Measurements from ENCODE around the gene IL18BP.

Gene IL18BP

GRCh38 chr11:71997594-71997993 lies 1.1 kb upstream of the IL18BP start:
- DNase-seq, result no peak

GRCh38 chr11:71998061-71998460 lies 648 bp upstream of the IL18BP start:
- no peak for DNase-seq

DNA sequence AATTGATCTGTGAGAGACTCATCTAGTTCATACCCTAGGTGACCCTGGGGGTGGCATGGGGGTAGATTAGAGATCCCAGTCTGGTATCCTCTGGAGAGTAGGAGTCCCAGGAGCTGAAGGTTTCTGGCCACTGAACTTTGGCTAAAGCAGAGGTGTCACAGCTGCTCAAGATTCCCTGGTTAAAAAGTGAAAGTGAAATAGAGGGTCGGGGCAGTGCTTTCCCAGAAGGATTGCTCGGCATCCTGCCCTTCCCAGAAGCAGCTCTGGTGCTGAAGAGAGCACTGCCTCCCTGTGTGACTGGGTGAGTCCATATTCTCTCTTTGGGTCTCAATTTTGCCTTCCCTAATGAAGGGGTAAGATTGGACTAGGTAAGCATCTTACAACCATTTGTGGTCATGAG lies 653 bp downstream of the IL18BP start:
- DNase-seq, result no peak

GRCh38 chr11:71999798-72000197 lies 1.1 kb downstream of the IL18BP start:
- DNase-seq, result no peak

GRCh38 chr11:72000202-72000867 lies 1.6 kb downstream of the IL18BP start:
- no peak for DNase-seq

- DNase-seq, result no peak
Observed at GRCh38 chr11:72001285-72001684, 2.6 kb downstream of the IL18BP start.

- DNase-seq, result no peak
Observed at GRCh38 chr11:72001834-72002591, 3.3 kb downstream of the IL18BP start.

DNA sequence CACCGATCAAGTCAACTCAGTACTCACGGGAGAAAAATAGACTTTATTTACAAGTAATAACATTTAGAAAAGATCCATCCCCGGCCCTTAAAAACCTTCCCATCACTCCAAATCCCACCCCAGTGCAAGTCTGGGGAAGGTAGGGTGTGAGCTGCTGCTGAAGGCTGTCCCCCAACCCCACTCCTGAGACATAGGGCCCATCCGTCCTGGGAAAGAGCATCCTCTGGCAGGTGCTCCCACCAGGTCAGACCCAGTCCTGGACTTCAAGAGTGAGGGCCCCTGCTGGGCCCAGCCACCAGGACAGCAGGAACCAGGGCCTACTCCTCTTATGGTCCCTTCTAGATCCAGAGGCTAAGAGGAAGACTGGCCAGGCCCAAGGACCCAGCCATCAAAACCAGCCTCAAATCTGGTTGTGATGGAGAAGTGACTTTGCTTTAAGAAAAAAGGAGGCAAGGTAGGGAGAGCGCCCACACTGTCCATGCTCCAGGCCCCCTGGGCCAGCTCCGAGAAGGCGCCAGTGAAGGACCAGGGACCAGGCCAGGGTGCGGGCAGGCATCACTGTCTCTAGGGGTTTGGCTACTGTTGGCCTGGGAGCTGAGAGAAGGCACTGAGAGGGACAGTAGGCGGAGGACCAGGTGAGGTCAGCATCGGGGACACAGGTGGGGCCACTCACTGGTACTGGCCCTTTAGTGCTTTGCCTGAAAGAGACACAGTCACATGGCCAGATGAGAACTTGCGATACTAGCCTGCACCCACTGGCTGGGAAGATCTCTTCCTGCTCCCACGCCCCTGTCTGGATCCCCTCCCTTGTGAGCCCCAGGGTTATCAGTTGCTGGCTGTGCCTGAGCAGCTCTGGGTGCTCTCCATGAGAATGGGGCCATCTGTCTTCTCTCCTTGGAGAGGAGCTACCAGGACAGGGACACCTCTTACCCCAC lies 4.4 kb downstream of the IL18BP start:
- DNase-seq, result no peak

DNA sequence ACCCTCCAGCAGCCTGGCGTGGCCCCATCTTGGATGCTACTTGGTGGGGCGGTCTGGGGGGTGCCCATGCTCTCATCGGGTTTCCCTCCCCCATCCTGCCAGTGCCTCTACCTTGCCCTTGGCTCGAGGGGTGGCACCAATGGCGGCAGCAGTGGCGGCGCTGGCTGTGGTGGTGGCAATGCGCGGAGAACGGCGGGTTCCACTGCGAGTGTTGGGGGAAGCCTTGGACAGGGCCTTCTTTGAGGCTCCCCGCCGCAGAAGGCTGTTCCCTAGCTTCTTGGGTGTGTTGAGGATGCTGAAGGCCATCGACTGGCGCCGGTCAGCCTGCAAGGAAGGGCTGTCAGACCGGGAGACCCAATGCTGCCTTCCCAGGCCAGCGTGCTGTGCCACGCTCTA lies 5.1 kb downstream of the IL18BP start:
- no peak for DNase-seq

DNA sequence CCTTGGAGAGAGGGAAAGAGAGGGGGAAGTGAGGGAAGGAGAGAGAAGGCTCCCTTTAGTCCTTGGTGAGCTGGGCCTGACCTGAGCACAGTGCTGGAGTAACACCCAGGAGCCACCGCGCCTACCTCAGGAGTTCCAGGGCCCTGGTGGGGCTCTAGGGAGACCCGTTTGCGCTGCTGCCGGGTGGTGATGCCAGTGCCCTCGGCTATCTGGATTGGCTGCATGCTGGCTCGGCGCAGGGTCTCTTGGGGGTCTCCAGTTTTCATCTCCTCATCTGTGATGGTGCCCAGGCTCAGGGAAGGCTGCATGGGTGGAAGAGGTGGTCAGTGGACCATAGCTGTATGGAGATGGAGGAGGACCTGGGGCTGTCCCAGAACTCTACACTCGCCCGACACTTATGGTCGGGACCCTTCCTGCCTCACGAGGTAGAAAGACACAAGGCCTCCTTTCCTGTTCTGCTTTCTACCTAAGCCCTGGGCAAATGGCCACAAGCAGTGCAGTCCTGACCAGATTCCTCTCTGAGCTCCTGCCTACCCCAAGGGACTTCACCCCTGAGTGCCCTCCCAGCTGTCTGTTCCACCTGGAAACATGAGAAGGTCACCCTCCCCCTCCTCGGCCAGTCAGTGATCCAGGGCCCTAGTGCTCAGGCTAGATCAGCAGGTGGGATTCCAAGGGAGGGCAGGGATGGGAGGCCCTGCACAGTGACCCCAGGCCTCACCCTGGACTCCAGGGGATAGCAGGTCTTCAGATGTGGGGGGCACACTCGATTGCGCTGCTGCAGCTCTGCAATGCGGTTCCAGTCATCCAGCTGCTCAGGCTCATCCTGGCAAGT lies 6.0 kb downstream of the IL18BP start:
- DNase-seq, result no peak

GRCh38 chr11:72005347-72006260 lies 6.9 kb downstream of the IL18BP start:
- no peak for DNase-seq

GRCh38 chr11:72006309-72007088 lies 7.8 kb downstream of the IL18BP start:
- no peak for DNase-seq

DNA sequence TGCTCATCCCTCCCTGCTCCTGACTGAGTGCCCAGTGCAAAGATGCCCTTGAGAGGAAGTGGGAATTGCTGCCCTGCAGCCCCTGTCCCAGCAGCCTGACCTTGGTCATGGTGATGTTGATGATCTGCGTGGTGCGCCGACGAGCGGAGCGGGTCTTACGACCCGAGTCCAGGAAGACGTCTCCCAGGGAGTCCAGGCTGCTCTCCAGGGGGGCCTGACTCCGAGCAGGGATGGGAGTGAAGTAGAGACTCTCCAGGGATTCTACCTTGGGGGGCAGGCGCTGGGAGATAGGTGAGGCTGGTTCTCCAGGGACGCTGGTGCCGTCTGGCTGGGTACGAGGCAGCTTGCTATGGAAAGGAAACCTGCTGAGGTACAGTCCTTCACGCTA lies 8.4 kb downstream of the IL18BP start:
- no peak for DNase-seq

GRCh38 chr11:72007587-72007986 lies 8.9 kb downstream of the IL18BP start:
- DNase-seq, result no peak

DNA sequence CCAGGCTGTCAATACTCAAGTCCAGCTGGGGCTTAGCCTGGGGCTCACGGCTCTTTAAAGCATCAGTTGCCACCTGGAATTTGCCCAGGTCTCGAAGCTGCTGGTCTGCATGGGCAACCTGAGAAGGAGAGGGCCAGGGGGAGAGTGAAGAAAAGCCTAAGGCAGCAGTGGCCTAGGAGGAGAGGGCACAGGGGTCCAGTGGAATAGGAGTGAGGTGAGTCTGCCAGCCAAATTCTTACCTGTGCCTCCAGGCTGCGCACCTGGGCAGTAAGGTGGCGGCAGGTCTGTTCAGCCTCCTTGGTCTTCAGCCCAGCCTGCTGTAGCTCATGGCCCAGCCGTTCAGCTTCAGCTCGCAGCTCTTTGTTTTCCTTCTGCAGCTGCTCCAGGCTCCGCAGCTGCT lies 10.0 kb downstream of the IL18BP start:
- no peak for DNase-seq

- DNase-seq, result no peak
Observed at GRCh38 chr11:72009156-72009555, 10.4 kb downstream of the IL18BP start.

- no peak for DNase-seq
Observed at GRCh38 chr11:72010529-72011233, 12.0 kb downstream of the IL18BP start.

DNA sequence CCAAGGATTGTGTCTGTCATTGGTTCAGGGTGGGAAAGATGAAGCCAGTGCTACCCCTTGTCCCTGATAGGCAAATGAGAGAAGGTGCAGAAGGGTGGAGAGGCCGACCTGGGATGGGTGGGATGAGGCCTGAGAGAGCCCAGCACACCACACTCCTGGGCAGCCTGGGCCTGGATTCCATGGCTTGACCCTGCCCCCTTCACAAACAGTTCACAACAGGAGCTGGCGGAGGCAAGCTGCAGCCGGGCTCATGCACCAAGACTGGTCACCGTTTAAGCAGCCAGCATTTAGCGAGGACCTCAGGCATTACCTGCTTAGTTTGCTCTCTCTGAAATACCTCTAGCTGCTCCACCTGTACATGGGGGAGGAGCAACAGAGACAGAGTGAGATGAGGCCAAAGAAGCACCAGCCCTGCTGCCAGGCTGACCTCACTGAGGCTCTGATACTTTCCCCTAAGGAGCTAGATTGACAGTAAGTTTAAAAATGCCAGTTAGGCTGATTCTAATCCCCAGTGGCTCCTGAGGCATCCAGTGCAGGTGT lies 13.5 kb downstream of the IL18BP start:
- DNase-seq, result no peak

- no peak for DNase-seq
Observed at GRCh38 chr11:72012897-72013721, 14.4 kb downstream of the IL18BP start.
